MM.1S (cell line): ENCODE data around the gene ZNF678.

Source experiments
- DNase-seq: peaks from one replicate; pipeline ENCODE4 v3.0.0-alpha.2; 2015
- H2AFZ ChIP-seq: fragments of 300-600 bp; sonication (generic); 2 replicates; pipeline ENCODE4 v1.6.0; 2016; ENCODE audit warnings: antibody characterized with exemption, low read length
- H3F3A ChIP-seq: fragments of 300-600 bp; sonication (generic); 2 replicates; pipeline ENCODE4 v1.6.1; 2016; ENCODE audit warnings: mild to moderate bottlenecking, antibody characterized with exemption, low read length, moderate library complexity, mixed read lengths; ENCODE audit not compliant: insufficient read depth
- H3K27ac ChIP-seq: fragments of 300-600 bp; sonication (generic); 2 replicates; pipeline ENCODE4 v1.5.1; 2016; ENCODE audit warnings: mild to moderate bottlenecking, low read length
- H3K27me3 ChIP-seq: fragments of 300-600 bp; sonication (generic); replicated peaks from 2 replicates; pipeline ENCODE4 v1.6.0; 2016; ENCODE audit warnings: low read length; ENCODE audit not compliant: insufficient read depth
- H3K36me3 ChIP-seq: fragments of 300-600 bp; sonication (generic); replicated peaks from 2 replicates; pipeline ENCODE4 v1.6.1; 2016; ENCODE audit warnings: mild to moderate bottlenecking, low read length, mixed read lengths; ENCODE audit not compliant: insufficient read depth
- H3K4me1 ChIP-seq: fragments of 300-600 bp; sonication (generic); 2 replicates; pipeline ENCODE4 v1.6.1; 2016; ENCODE audit warnings: low read length, mixed read lengths
- H3K4me2 ChIP-seq: fragments of 300-600 bp; sonication (generic); 2 replicates; pipeline ENCODE4 v1.6.0; 2016; ENCODE audit warnings: low read depth, low read length
- H3K4me3 ChIP-seq: fragments of 300-600 bp; sonication (generic); 2 replicates; pipeline ENCODE4 v1.5.1; 2016; ENCODE audit warnings: low read length, mixed read lengths
- H3K79me2 ChIP-seq: fragments of 300-600 bp; sonication (generic); 2 replicates; pipeline ENCODE4 v1.6.1; 2016; ENCODE audit warnings: mixed run types, low read length, mixed read lengths
- H3K9ac ChIP-seq: fragments of 300-600 bp; sonication (generic); 2 replicates; pipeline ENCODE4 v1.6.1; 2016; ENCODE audit warnings: low read length, mixed read lengths
- H3K9me2 ChIP-seq: fragments of 300-600 bp; sonication (generic); replicated peaks from 2 replicates; pipeline ENCODE4 v1.6.1; 2016; ENCODE audit warnings: mild to moderate bottlenecking, low read length, mixed read lengths; ENCODE audit not compliant: insufficient read depth
- H3K9me3 ChIP-seq: fragments of 300-600 bp; sonication (generic); replicated peaks from 2 replicates; pipeline ENCODE4 v1.6.1; 2016; ENCODE audit warnings: mild to moderate bottlenecking, low read length, mixed read lengths; ENCODE audit not compliant: insufficient read depth
- H4K20me1 ChIP-seq: fragments of 300-600 bp; sonication (generic); 2 replicates; pipeline ENCODE4 v1.6.1; 2016; ENCODE audit warnings: mild to moderate bottlenecking, low read length, moderate library complexity, mixed read lengths; ENCODE audit not compliant: insufficient read depth
- EZH2 ChIP-seq: fragments of 300-600 bp; sonication (generic); optimal IDR thresholded peaks from 2 replicates; pipeline ENCODE3; 2017; ENCODE audit warnings: low read depth, mild to moderate bottlenecking, antibody characterized with exemption, low read length, mixed read lengths
- EZH2phosphoT487 ChIP-seq: fragments of 300-600 bp; sonication (generic); IDR thresholded peaks from 2 replicates; pipeline ENCODE4 v1.6.1; 2018; ENCODE audit warnings: antibody characterized with exemption, low read length
- TF ChIP-seq, protein P1 (sequence below): fragments of 300-600 bp; sonication (generic); IDR thresholded peaks from 2 replicates; pipeline ENCODE4 v1.5.1; 2016; ENCODE audit warnings: antibody characterized with exemption, low read length, mixed read lengths

The ZNF678 gene

DNA sequence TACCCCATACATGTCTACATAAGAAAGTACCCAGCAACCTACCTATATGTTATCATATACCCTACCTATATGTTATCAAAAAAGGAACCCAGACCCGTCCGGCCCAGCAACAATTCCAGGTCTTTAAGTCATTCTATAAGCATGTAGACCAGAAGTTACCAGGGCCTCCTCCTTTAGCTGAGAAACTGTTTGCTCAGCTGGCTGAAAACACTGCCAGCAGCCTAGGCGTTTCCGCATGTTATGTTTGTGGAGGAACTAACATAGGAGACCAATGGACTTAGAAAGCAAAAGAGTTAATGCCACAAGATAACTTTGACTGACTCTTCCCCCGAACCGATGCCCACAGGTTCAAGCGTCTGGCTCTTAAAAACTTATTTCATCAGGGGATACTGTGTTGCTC, 7.1 kb upstream of the ZNF678 start:
- Histone ChIP-seq H3K9me2 (no peaks in the 10 kb centered on the region), H3K4me3 (no peak overlapping the region), H4K20me1 (no peaks in the 10 kb centered on the region), H3K4me1 (no peaks in the 10 kb centered on the region), H3F3A (no peaks in the 10 kb centered on the region), H2AFZ (no peak overlapping the region), H3K27ac (no peak overlapping the region), H3K36me3 (no peaks in the 10 kb centered on the region), H3K9ac (no peak overlapping the region), H3K4me2 (no peak overlapping the region), H3K9me3 (no peaks in the 10 kb centered on the region), H3K27me3 (no peaks in the 10 kb centered on the region), H3K79me2 (no peaks in the 10 kb centered on the region)
- no peak for DNase-seq
- TF ChIP-seq EZH2phosphoT487 = no peak
- TF ChIP-seq, protein P1, sequence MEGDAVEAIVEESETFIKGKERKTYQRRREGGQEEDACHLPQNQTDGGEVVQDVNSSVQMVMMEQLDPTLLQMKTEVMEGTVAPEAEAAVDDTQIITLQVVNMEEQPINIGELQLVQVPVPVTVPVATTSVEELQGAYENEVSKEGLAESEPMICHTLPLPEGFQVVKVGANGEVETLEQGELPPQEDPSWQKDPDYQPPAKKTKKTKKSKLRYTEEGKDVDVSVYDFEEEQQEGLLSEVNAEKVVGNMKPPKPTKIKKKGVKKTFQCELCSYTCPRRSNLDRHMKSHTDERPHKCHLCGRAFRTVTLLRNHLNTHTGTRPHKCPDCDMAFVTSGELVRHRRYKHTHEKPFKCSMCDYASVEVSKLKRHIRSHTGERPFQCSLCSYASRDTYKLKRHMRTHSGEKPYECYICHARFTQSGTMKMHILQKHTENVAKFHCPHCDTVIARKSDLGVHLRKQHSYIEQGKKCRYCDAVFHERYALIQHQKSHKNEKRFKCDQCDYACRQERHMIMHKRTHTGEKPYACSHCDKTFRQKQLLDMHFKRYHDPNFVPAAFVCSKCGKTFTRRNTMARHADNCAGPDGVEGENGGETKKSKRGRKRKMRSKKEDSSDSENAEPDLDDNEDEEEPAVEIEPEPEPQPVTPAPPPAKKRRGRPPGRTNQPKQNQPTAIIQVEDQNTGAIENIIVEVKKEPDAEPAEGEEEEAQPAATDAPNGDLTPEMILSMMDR = no peak
- no peak for TF ChIP-seq EZH2

DNA sequence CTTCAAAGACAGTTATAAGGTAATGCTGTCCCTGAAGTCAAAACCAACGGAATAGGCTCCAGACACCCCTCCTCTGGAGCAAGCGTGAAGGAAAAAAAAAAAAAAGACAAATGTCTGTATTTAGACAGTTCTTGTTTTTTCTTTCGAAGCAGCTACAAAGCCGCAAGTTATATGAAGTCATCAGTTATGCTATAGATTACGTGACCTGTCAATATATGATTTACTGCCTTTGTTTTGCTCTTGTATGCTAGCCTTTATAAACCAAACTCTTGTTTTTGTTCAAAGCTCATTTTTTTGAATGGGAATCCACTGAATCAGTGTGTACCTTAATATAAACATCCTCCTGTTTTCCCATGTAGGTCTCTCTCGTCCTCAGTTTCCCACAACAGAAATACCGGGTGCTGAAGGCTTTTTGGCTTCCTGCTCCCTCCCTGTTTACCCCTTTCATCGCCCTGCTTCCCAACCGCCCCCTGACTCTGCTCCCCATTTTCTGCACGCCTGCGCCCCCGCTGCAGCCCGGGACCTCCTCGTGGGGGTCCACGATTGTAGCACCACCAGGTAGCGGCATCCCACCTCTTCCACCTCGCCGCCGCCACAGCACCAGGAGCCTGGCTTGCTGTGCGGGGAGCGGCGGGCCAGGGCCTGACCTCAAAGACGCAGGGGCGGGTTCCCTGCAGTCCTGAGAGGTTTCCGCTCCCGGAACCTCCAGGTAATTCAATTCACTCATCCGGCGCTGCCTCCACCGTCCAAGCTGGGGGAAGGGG, 5.2 kb upstream of the ZNF678 start:
- Histone ChIP-seq H3F3A (no peaks in the 10 kb centered on the region), H3K4me3 (no peak overlapping the region), H3K4me2 (no peak overlapping the region), H3K27me3 (no peaks in the 10 kb centered on the region), H3K9ac (no peak overlapping the region), H2AFZ (no peak overlapping the region), H3K27ac (no peak overlapping the region), H3K4me1 (no peaks in the 10 kb centered on the region), H3K9me3 (no peaks in the 10 kb centered on the region), H4K20me1 (no peaks in the 10 kb centered on the region), H3K79me2 (no peaks in the 10 kb centered on the region), H3K9me2 (no peaks in the 10 kb centered on the region), H3K36me3 (no peaks in the 10 kb centered on the region)
- TF ChIP-seq EZH2phosphoT487 (no peak), EZH2 (no peak)
- TF ChIP-seq, protein P1 = no peak
- no peak for DNase-seq

DNA sequence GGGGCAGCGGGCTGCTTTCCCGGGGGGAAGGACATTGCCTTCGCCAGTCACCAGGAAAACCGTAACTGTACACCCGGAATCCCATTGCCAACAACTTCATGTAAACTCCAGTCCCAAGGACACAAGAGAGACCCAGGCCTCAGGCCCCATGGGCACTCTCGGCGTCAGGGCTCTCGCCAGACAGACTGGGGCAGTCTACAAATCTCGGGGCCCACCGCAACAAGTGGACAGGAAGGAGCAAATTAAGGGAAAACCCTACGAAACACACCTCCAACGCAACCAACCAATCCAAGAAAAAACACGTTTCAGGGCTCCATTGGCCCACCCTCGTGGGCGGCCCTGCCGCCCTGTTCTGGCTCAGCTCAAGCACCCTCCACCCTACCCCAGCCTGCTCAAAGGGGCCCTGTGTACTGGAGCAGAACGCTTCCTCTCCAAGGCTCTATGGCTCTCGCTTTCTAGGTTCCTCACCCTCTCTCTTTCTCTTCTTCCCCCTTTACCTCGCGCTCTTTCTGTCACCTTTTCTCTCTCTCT, 4.6 kb upstream of the ZNF678 start:
- Histone ChIP-seq H3K4me3 (no peak overlapping the region), H3K27ac (no peak overlapping the region), H3K4me2 (no peak overlapping the region), H3K79me2 (0 out of 2 replicates have a peak, but pooled peaks cover under 1% of the 10 kb centered on the region), H4K20me1 (no peaks in the 10 kb centered on the region), H3K4me1 (no peaks in the 10 kb centered on the region), H3K9me2 (no peaks in the 10 kb centered on the region), H3K27me3 (no peaks in the 10 kb centered on the region), H3K9me3 (no peaks in the 10 kb centered on the region), H3F3A (peaks cover 5% of the 10 kb centered on the region), H3K36me3 (no peaks in the 10 kb centered on the region), H2AFZ (0 out of 2 replicates have a peak overlapping the region, but pooled peaks have one; percentile 8), H3K9ac (no peak overlapping the region)
- TF ChIP-seq EZH2phosphoT487 = no peak
- TF ChIP-seq EZH2 = no peak
- TF ChIP-seq, protein P1 = no peak
- DNase-seq = no peak
